ENCODE data around the gene RNF208. TPM values are rescaled to one million over a fixed set of nuclear protein-coding genes. Genes with fewer than 3 reads are reported as not detected.

RNF208 gene
- total RNA-seq, 1 donor from 2014 or later: 31.5 TPM

DNA sequence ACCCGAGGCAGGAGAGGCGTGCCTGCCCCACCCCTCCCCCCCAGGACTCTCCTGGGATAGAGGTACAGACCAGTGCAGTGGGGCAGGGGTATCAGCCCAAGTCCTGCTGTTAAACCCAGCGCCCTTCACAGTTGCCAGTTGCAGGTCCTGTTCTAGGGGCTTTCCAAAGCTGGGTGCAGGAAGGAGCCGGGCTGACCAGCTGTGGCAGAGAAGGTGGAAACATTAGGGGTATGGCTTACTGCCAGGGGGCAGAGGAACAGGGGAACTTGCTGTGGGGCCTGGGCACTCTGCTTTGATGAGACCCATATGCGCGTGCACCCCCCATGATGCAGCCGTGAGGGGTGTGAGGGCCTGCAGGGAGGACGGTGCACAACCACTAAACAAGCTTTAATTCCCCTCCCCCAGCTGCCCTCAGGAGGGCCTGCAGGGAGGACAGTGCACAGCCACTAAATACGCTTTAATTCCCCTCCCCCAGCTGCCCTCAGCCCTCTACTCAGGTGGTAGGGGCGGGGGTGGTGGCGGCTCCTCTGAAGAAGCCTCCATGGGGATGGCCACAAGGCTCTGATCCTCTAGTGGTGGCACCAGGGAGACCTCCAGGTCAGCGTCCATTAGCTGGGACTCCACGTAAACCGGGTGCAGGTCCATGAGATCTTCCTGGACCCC is 51.4 kb downstream of the RNF208 start:
- intact Hi-C loops (cut with micrococcal nuclease): no loop called here
- no peaks in the 10 kb centered on the region for H3K36me3 ChIP-seq
- no peaks in the 10 kb centered on the region for H3K9me3 ChIP-seq (replicated peaks)
- H3K4me1 ChIP-seq: peaks cover 32% of the 10 kb centered on the region
- no peak for DNase-seq
- H3K27ac ChIP-seq (replicated peaks): no peak overlapping the region
- peaks cover 60% of the 10 kb centered on the region for H3K27me3 ChIP-seq (ENCODE audit: low read depth)
- no peak overlapping the region for H3K4me3 ChIP-seq
- TF ChIP-seq, protein P1, sequence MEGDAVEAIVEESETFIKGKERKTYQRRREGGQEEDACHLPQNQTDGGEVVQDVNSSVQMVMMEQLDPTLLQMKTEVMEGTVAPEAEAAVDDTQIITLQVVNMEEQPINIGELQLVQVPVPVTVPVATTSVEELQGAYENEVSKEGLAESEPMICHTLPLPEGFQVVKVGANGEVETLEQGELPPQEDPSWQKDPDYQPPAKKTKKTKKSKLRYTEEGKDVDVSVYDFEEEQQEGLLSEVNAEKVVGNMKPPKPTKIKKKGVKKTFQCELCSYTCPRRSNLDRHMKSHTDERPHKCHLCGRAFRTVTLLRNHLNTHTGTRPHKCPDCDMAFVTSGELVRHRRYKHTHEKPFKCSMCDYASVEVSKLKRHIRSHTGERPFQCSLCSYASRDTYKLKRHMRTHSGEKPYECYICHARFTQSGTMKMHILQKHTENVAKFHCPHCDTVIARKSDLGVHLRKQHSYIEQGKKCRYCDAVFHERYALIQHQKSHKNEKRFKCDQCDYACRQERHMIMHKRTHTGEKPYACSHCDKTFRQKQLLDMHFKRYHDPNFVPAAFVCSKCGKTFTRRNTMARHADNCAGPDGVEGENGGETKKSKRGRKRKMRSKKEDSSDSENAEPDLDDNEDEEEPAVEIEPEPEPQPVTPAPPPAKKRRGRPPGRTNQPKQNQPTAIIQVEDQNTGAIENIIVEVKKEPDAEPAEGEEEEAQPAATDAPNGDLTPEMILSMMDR (IDR thresholded peaks at IDR 0.05; ENCODE audit: borderline replicate concordance): no peak

Other genes starting within 250 kb of the RNF208 start
- 3,579 TPM for gene PTGDS, start 244.7 kb downstream of the RNF208 start, total RNA-seq
- 11.7 TPM for gene LCNL1, start 239.2 kb downstream of the RNF208 start, total RNA-seq
- 19.8 TPM for gene PAXX, start 229.8 kb downstream of the RNF208 start, total RNA-seq
- gene CLIC3, start 225.7 kb downstream of the RNF208 start, total RNA-seq: 1.6 TPM
- gene ABCA2, start 194.0 kb downstream of the RNF208 start, total RNA-seq: 29.9 TPM
- not detected for gene FUT7, start 190.2 kb downstream of the RNF208 start, total RNA-seq
- 63.9 TPM for gene NPDC1, start 176.1 kb downstream of the RNF208 start, total RNA-seq
- gene ENTPD2, start 168.2 kb downstream of the RNF208 start, total RNA-seq: 1.5 TPM
- gene SAPCD2, start 151.7 kb downstream of the RNF208 start, total RNA-seq: 0.25 TPM
- 11.5 TPM for gene UAP1L1, start 144.7 kb downstream of the RNF208 start, total RNA-seq
- 20.6 TPM for gene MAN1B1, start 135.3 kb downstream of the RNF208 start, total RNA-seq
- 130 TPM for gene DPP7, start 107.5 kb downstream of the RNF208 start, total RNA-seq
- gene GRIN1, start 83.1 kb downstream of the RNF208 start, total RNA-seq: not detected
- not detected for gene LRRC26, start 52.2 kb downstream of the RNF208 start, total RNA-seq
- not detected for gene TMEM210, start 50.2 kb downstream of the RNF208 start, total RNA-seq
- gene ANAPC2, start 33.7 kb downstream of the RNF208 start, total RNA-seq: 34.7 TPM
- gene SSNA1, start 33.6 kb downstream of the RNF208 start, total RNA-seq: 72.3 TPM
- gene TPRN, start 21.5 kb downstream of the RNF208 start, total RNA-seq: 18.0 TPM
- 47.6 TPM for gene TMEM203, start 16.6 kb downstream of the RNF208 start, total RNA-seq
- 6.5 TPM for gene NDOR1, start 16.5 kb downstream of the RNF208 start, total RNA-seq
- 0.27 TPM for gene CYSRT1, start 2.9 kb upstream of the RNF208 start, total RNA-seq
- gene RNF224, start 5.3 kb upstream of the RNF208 start, total RNA-seq: not detected
- gene SLC34A3, start 8.7 kb upstream of the RNF208 start, total RNA-seq: not detected
- 463 TPM for gene TUBB4B, start 19.0 kb upstream of the RNF208 start, total RNA-seq
- gene STPG3, start 29.0 kb upstream of the RNF208 start, total RNA-seq: 0.58 TPM
- 35.2 TPM for gene NELFB, start 33.1 kb upstream of the RNF208 start, total RNA-seq
- 16.3 TPM for gene TOR4A, start 55.5 kb upstream of the RNF208 start, total RNA-seq
- gene NRARP, start 80.0 kb upstream of the RNF208 start, total RNA-seq: 5.1 TPM
- gene EXD3, start 200.9 kb upstream of the RNF208 start, total RNA-seq: 9.2 TPM
- 2.0 TPM for gene NOXA1, start 201.2 kb upstream of the RNF208 start, total RNA-seq
- gene ENTPD8, start 219.1 kb upstream of the RNF208 start, total RNA-seq: not detected
- 9.8 TPM for gene NSMF, start 237.1 kb upstream of the RNF208 start, total RNA-seq